Measurements from ENCODE around the gene NEU1.
A peak's percentile ranks its signal among the peaks of the same experiment; 100 is the strongest.
"Not testable (repeated sequence)": the region's sequence is repeated elsewhere in the genome, so short reads cannot be mapped to it uniquely, and the experiment has no call there.

Gene NEU1

DNA sequence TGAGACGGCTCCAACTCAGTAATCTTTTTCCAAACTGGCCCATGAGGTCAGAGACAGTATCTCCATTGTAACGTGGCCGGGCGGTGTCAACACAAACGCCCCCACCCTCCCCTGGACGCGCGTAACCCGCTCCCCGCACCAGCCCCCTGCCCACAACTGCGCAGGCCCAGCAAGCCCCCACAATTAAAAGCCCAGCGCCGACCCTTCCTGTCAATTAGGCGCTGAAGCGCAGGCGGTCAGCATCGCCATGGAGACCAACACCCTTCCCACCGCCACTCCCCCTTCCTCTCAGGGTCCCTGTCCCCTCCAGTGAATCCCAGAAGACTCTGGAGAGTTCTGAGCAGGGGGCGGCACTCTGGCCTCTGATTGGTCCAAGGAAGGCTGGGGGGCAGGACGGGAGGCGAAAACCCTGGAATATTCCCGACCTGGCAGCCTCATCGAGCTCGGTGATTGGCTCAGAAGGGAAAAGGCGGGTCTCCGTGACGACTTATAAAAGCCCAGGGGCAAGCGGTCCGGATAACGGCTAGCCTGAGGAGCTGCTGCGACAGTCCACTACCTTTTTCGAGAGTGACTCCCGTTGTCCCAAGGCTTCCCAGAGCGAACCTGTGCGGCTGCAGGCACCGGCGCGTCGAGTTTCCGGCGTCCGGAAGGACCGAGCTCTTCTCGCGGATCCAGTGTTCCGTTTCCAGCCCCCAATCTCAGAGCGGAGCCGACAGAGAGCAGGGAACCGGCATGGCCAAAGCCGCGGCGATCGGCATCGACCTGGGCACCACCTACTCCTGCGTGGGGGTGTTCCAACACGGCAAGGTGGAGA lies 47.4 kb downstream of the NEU1 start, which contains the start of the genes HSPA1A and HSPA1L:
TSS of gene HSPA1A (plus strand) at position 519 of the 814 bp plus-strand sequence. CDS start at position 733, 214 bp downstream.
TSS of gene HSPA1L (minus strand) at position 259 of the 814 bp plus-strand sequence. CDS start 3,311 bp downstream, outside the sequence.
- DNase-seq, result peak; percentile 86

DNA sequence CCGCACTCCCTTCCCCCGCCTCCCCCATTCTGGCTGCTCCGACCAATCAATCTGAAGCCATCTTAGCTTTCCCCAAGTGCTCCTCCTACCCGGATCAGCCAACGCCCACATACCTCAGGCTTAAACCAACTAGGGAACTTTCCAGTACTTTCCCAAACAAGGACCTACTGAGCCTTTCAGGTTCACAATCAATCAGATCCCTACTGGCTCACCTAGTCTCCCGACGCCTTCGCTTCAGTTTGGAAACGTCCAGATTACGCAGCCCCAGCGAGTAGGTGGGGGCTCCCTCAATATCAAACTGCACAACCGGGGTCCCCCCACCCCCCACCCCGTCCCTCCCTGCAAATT lies 48.0 kb downstream of the NEU1 start:
- DNase-seq, result peak; percentile 79

DNA sequence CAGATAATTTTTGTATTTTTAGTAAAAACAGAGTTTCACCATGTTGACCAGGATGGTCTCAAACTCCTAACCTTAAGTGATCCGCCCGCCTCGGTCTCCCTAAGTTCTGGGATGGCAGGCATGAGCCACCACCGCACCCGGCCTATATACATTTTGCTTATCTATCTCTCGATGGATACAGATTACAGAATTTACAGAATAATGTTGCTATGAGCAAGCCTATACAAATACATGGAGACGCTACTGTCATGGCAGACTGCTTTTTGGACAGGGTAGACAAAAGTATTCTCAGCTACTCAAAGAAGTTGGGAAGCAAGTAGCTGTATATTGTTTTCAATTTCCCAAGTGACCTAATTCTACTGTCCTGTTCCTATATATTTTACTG lies 49.2 kb downstream of the NEU1 start:
- DNase-seq, result no peak

DNA sequence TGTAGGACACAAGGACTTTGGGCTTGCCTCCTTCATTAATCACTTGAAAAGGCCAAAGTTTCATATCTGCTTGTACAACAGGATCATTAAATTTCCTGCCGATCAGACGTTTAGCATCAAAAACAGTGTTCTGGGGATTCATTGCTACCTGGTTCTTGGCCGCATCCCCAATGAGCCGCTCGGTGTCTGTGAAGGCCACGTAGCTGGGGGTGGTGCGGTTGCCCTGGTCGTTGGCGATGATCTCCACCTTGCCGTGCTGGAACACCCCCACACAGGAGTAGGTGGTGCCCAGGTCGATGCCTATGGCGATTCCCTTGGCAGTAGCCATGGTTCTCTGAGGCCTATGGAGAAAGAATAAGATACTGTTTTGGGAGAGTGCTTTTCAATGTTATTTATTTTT lies 51.0 kb downstream of the NEU1 start:
- no peak for DNase-seq

DNA sequence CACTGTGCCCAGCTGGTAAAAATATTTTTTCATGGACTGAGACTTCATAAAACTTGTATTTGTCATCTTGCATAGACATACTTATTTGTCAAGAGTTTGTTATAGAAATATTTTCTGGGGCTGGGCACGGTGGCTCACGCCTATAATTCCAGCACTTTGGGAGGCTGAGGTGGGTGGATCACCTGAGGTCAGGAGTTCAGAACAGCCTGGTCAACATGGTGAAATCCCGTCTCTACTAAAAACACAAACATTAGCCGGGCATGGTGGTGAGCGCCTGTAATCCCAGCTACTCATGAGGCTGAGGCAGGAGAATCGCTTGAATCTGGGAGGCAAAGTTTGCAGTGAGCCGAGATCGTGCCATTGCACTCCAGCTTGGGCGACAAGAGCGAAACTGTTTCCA lies 54.0 kb downstream of the NEU1 start:
- not testable (repeated sequence) for DNase-seq

Measured in CD4-positive, alpha-beta T cell treated with Interleukin-21 for 1 hour (primary cell).